Epithelial cell of esophagus (primary cell): ENCODE data around the gene SPP2.

Experiments
- DNase-seq: peaks from one replicate; pipeline ENCODE4 v3.0.0; 2010; ENCODE audit warnings: low read depth
- H3K4me3 ChIP-seq: 2 replicates; pipeline ENCODE4 v1.5.1; 2011; ENCODE audit warnings: mild to moderate bottlenecking, low read length, control low read depth
- TF ChIP-seq, protein P1 (sequence below): IDR thresholded peaks from 2 replicates; pipeline ENCODE4 v1.5.1; 2011; ENCODE audit warnings: low read depth, mild to moderate bottlenecking, low read length, control low read depth, inconsistent platforms; ENCODE audit not compliant: insufficient read depth; ENCODE audit errors: missing control alignments

Gene SPP2

DNA sequence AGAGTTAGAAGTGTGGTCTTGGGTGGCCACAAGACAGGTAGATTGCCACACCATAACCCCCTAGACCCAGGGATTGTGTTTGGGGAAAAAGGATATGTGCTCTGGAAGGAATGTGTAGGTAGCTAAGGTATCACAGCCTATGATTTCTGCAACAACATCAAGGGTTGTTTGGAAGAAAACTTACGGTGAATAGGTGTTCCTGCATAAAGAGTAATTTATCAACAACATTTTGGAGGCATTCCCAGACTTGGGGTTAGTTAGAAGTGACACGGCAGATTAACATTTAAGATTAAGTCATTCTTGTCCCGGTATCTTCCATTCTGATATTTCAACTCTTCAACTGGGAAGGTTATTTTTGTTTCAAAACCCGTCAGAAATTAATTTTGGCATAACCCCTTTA is 65.5 kb downstream of the SPP2 start:
- DNase-seq = no peak
- TF ChIP-seq, protein P1, sequence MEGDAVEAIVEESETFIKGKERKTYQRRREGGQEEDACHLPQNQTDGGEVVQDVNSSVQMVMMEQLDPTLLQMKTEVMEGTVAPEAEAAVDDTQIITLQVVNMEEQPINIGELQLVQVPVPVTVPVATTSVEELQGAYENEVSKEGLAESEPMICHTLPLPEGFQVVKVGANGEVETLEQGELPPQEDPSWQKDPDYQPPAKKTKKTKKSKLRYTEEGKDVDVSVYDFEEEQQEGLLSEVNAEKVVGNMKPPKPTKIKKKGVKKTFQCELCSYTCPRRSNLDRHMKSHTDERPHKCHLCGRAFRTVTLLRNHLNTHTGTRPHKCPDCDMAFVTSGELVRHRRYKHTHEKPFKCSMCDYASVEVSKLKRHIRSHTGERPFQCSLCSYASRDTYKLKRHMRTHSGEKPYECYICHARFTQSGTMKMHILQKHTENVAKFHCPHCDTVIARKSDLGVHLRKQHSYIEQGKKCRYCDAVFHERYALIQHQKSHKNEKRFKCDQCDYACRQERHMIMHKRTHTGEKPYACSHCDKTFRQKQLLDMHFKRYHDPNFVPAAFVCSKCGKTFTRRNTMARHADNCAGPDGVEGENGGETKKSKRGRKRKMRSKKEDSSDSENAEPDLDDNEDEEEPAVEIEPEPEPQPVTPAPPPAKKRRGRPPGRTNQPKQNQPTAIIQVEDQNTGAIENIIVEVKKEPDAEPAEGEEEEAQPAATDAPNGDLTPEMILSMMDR = no peak
- H3K4me3 ChIP-seq = no peak overlapping the region

DNA sequence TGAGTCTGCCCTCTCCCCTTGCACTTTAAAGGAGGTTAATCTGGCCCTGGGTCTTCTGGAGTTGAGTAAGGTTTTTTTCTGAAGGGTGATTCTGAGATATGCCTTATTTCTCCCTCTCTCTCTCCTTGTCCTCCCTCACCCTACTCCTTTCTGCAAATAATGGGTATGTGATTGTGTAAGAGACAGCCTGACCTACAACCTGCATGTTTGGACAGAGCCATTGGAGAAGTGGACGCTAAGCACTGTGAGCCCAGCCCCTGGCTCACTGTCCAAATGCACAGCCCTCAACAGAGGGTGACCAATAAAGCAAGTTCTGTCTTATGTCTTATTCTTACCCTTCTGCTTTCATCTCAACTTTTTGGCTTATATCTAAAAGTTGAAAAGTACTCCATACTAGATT is 71.5 kb downstream of the SPP2 start:
- TF ChIP-seq, protein P1 = no peak
- no peak overlapping the region for H3K4me3 ChIP-seq
- no peak for DNase-seq

DNA sequence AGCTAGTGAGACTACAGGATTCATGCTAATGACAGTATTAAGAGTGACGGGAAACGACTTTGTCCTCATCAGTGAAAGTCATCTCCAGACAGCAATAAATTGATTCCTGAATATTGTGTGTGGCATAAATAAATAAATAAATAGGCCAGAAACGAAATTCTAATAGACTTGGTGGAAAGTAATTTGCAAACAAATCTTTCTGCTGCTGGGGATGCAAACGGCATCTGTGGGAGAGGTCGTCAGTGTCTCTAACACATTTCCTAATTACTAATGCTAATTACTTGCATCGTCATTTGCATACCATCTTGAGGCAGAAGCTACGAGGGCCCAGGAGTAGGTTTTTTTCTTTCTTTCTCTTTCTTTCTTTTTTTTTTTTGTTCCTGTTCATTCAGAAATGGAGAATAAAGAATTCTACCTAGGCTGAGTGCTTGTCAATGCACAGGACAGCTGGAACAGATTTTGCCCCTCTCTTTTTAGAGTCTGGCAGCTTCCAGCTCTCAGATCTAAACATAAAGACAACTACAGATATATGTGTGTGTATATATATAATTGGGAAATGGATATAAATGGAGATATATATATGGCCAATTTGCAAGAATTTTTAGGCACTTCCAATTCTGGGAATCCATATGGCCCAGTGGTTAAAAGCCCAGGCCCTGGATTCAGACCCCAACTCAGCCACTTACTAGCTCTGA is 75.1 kb downstream of the SPP2 start:
- TF ChIP-seq, protein P1 = no peak
- H3K4me3 ChIP-seq = no peak overlapping the region
- no peak for DNase-seq

DNA sequence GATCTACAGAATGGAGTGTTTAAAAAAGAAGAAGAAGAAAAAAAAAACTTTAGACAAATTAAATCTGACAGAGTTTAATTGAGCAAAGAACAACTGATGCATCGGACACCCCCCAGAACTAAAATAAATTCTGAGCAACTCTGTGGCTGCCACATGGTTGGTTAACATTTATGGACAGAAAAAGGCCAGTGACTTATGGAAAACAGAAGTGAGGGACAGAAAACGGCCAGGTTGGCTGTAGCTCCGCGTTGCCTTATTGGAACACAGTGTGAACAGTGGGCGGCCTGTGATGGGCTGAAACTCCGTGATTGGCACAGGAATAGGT is 75.6 kb downstream of the SPP2 start:
- no peak for DNase-seq
- no peak overlapping the region for H3K4me3 ChIP-seq
- TF ChIP-seq, protein P1 = no peak
